WI38 (cell line): ENCODE measurements around the gene BASP1.
"Not testable (repeated sequence)": the region's sequence is repeated elsewhere in the genome, so short reads cannot be mapped to it uniquely, and the experiment has no call there.

ENCODE experiments used
- H3K4me3 ChIP-seq: 2 replicates; pipeline ENCODE4 v1.5.1; 2011; ENCODE audit warnings: low read depth, mild to moderate bottlenecking, control low read depth, low read length
- TF ChIP-seq, protein P1 (sequence below): IDR thresholded peaks from 2 replicates; pipeline ENCODE4 v1.5.1; 2012; ENCODE audit warnings: low read depth, mild to moderate bottlenecking, control low read depth, low read length

The BASP1 gene

DNA sequence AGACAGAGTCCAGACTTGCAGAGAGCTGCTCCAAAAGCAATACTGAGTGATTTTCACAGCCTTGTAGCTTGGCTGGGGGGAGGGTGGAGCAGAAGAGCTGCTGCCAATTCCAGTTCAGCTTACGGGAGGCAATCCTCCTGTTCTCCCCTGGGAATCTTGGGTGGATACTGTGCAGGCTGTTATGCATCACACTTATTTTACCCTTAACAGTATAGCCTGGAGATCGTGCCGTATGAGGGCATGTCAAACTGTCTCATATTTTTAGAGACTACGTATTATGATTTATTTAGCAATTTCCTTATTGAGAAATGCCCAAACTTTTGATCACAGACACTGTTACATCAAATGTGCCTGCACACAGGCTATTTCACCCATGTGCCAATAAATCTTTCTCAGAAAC, 85.2 kb downstream of the BASP1 start:
- no peak overlapping the region for H3K4me3 ChIP-seq
- TF ChIP-seq, protein P1, sequence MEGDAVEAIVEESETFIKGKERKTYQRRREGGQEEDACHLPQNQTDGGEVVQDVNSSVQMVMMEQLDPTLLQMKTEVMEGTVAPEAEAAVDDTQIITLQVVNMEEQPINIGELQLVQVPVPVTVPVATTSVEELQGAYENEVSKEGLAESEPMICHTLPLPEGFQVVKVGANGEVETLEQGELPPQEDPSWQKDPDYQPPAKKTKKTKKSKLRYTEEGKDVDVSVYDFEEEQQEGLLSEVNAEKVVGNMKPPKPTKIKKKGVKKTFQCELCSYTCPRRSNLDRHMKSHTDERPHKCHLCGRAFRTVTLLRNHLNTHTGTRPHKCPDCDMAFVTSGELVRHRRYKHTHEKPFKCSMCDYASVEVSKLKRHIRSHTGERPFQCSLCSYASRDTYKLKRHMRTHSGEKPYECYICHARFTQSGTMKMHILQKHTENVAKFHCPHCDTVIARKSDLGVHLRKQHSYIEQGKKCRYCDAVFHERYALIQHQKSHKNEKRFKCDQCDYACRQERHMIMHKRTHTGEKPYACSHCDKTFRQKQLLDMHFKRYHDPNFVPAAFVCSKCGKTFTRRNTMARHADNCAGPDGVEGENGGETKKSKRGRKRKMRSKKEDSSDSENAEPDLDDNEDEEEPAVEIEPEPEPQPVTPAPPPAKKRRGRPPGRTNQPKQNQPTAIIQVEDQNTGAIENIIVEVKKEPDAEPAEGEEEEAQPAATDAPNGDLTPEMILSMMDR = no peak

- H3K4me3 ChIP-seq = no peak overlapping the region
- TF ChIP-seq, protein P1 = no peak
These were observed 86.9 kb downstream of the BASP1 start for GRCh38 chr5:17304282-17304681.

DNA sequence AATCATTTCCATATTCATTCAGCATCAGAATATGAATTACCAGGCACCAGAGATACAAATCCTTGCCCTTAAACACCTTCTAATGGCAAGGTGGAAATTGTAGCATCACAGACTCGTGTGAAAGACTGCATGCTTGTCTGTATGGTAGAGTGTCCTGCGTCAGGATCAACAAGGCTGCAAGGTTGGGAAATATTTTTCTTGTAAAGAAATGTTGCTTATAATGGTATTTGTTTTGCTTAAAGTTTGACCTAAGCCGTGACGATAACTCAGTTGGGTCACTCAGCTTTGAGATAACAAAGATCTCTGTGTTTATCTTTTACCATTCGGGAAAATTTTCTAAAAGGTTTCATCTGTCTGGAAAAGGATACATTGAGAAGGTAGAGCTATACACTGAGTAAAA, 87.6 kb downstream of the BASP1 start:
- TF ChIP-seq, protein P1 = no peak
- H3K4me3 ChIP-seq = no peak overlapping the region

GRCh38 chr5:17305964-17306725, 88.7 kb downstream of the BASP1 start:
- TF ChIP-seq, protein P1 = no peak
- no peak overlapping the region for H3K4me3 ChIP-seq

DNA sequence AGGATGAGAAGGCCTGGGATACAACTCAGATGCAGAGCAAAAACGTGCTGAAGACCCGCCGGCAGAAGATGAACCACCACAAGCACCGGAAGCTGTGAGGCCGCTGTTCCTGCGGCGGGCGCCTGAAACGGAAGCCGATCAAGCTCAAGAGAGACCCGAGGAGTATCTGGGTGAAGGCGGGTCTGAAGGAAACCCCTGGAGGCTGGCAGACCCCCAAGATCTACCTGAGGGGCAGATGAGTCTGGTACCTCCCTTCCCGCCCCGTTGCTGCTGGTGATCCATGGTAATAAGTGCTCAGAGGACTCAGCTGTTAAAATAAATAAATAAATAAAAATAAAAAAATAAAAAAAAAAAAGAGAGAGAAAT, 89.3 kb downstream of the BASP1 start:
- H3K4me3 ChIP-seq = no peak overlapping the region
- TF ChIP-seq, protein P1 = no peak

DNA sequence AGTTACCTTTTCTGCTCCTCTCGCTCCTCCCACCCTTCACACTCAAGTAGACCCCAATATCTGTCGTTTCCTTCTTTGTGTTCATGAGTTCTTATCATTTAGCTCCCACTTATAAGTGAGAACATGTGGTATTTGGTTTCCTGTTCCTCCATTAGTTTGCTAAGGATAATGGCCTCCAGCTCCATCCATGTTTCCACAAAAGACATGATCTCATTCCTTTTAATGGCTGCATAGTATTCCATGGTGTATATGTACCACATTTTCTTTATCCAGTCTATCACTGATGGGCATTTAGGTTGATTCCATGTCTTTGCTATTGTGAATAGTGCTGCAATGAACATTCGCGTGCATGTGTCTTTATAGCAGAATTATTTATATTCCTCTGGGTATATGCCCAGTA, 90.0 kb downstream of the BASP1 start:
- not testable (repeated sequence) for H3K4me3 ChIP-seq

DNA sequence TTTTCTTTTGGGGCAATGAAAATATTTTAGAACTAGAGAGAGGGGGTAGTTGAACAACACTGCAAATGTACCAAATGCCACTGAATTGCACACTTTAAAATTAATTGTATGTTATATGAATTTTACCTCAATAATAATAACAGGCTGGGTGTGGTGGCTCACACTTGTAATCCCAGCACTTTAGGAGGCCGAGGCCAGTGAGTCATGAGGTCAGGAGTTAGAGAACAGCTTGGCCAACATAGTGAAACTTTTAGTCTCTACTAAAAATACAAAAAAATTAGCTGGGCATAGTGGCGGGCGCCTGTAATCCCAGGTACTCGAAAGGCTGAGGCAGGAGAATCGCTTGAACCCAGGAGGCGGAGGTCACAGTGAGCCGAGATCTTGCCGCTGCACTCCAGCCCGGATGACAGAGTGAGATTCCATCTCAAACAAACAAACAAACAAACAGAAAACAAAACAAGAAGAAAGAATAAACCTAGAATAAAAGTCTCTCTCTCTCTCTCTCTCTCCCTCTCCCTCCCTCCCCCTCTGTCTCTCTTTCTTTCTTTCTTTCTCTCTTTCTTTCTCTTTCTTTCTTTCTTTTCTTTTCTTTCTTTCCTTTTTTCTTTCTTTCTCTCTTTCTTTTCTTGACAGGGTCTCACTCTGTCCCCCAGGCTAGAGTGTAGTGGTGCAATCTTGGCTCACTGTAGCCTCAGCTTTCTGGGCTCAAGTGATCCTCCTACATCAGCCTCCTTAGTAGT, 91.1 kb downstream of the BASP1 start:
- TF ChIP-seq, protein P1 = no peak
- no peak overlapping the region for H3K4me3 ChIP-seq
